DND-41 (cell line): ENCODE data around the gene POC1B.

Experiments
- EZH2 ChIP-seq: IDR thresholded peaks from 3 replicates; pipeline ENCODE4 v1.6.1; 2012; ENCODE audit warnings: borderline replicate concordance, low read depth, mild to moderate bottlenecking, moderate library complexity, low read length, inconsistent platforms; ENCODE audit not compliant: severe bottlenecking
- TF ChIP-seq, protein P1 (sequence below): IDR thresholded peaks from 2 replicates; pipeline ENCODE4 v1.5.1; 2012; ENCODE audit warnings: borderline replicate concordance, low read length, moderate library complexity, mild to moderate bottlenecking; ENCODE audit not compliant: poor library complexity, severe bottlenecking; ENCODE audit errors: extremely low read depth

DNA sequence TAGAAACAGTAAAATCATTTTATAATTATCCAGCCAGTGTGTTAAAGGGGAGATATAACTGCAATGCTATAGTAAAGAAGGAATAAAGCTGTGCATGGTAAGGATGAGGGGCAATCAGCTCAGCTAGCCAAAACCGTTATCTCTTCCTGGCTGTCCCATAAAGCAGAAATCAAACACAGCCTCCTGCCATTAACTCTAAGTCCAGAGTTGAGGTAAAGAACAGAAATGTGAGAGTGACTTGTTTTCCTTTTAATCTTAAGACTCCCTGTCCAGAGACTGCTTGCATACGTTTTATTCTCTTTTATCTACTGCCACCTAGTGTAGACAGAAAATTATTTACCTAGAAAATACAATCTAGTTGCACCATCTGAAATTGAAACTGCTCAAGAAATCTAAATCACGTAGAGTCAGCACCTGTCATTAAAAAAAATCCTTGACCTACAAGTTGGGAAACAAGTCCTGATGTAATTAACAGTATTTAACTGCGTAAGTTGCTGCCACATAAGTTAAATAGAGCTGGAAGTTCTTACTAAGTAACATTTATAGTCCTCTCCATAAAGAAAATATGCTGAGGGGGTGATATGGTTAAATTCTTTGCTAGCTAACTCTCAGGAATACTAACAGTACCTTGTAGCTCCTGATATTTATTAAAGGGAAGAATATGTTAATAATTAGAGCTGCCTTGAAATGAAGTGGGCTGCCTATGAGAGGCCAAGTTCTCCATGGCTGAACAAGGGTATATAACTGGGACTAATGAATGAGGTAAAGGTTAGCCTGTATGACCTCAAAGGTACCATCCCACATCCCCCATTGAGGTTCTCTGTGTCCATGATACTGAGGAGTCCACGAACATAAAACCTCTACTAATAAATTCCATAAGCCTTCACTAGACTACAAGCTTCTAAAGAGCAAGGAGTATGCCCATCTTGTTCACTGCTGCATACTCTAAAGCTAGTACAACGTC, 63.9 kb downstream of the POC1B start:
- TF ChIP-seq EZH2: no peak
- TF ChIP-seq, protein P1, sequence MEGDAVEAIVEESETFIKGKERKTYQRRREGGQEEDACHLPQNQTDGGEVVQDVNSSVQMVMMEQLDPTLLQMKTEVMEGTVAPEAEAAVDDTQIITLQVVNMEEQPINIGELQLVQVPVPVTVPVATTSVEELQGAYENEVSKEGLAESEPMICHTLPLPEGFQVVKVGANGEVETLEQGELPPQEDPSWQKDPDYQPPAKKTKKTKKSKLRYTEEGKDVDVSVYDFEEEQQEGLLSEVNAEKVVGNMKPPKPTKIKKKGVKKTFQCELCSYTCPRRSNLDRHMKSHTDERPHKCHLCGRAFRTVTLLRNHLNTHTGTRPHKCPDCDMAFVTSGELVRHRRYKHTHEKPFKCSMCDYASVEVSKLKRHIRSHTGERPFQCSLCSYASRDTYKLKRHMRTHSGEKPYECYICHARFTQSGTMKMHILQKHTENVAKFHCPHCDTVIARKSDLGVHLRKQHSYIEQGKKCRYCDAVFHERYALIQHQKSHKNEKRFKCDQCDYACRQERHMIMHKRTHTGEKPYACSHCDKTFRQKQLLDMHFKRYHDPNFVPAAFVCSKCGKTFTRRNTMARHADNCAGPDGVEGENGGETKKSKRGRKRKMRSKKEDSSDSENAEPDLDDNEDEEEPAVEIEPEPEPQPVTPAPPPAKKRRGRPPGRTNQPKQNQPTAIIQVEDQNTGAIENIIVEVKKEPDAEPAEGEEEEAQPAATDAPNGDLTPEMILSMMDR: peak; percentile 77
